Fibroblast of lung (primary cell): ENCODE results near the gene NUP93.

Source experiments
- CTCF ChIP-seq, 2 donors: IDR thresholded peaks in 1 of 2; conservative IDR thresholded peaks in 1 of 2; 1 replicate in 1 of 2; 2 replicates in 1 of 2; pipeline ENCODE4 v1.5.1; 2011 to 2012; ENCODE audit warnings: low read length in 2 of 2, control low read depth in 1 of 2, inconsistent platforms in 1 of 2, low read depth in 1 of 2, mild to moderate bottlenecking in 1 of 2
- EZH2 ChIP-seq: IDR thresholded peaks from 2 replicates; pipeline ENCODE4 v1.5.1; 2012; ENCODE audit warnings: low read length, control low read depth, mild to moderate bottlenecking; ENCODE audit errors: missing control alignments

- no peak for TF ChIP-seq CTCF (conservative IDR thresholded peaks at IDR 0.05 in 1 of 2, IDR thresholded peaks at IDR 0.05 in 1 of 2; ENCODE audit: low read depth in 1 of 2, low read length in 2 of 2)
- no peak for TF ChIP-seq EZH2
These were observed 155.7 kb downstream of the NUP93 start for GRCh38 chr16:56885446-56886162.
